Psoas muscle (tissue), 8 donors: ENCODE measurements around the gene UGP2. TPM values are rescaled to one million over a fixed set of nuclear protein-coding genes. Genes with fewer than 3 reads are reported as not detected.

Experiments used
- ATAC-seq, 4 donors: fragments of 200-7000 bp; cut with Tn5 transposase; one replicate each; pipeline ENCODE4 v1.9.1; 2020; ENCODE audit warnings: moderate library complexity in 3 of 4, mild to moderate bottlenecking in 2 of 4
- DNase-seq, 2 donors: peaks; one replicate each; pipeline ENCODE4 v3.0.0-alpha.2; 2020
- H3K27ac ChIP-seq: fragments of 200-600 bp; one replicate; pipeline ENCODE4 v1.8.0; 2022
- H3K27me3 ChIP-seq, 3 donors: fragments of 200-600 bp in 1 of 3; one replicate each; pipeline versions ENCODE4 v1.6.1 to v1.8.0; 2013 to 2022; ENCODE audit warnings: low read length in 2 of 3, mild to moderate bottlenecking in 2 of 3, moderate library complexity in 1 of 3; ENCODE audit not compliant: insufficient read depth in 3 of 3
- H3K36me3 ChIP-seq, 2 donors: fragments of 200-600 bp in 1 of 2; one replicate each; pipeline versions ENCODE4 v1.6.1 to v1.8.0; 2013 to 2022; ENCODE audit warnings: low read depth in 1 of 2, mild to moderate bottlenecking in 1 of 2, moderate library complexity in 1 of 2; ENCODE audit not compliant: insufficient read depth in 1 of 2
- H3K4me1 ChIP-seq: fragments of 200-600 bp; one replicate; pipeline ENCODE4 v1.8.0; 2022
- H3K4me3 ChIP-seq: fragments of 200-600 bp; one replicate; pipeline ENCODE4 v1.8.0; 2022; ENCODE audit warnings: mild to moderate bottlenecking
- H3K9me3 ChIP-seq: fragments of 200-600 bp; one replicate; pipeline ENCODE4 v1.8.0; 2022
- WGBS, 3 donors: extraction: QIAGEN DNeasy Blood & Tissue Kit; methylation state at CpG; one replicate each; pipeline versions ENCODE4 v1.1.6 to v1.1.7; 2013; 5-methylcytosine and 5-hydroxymethylcytosine counted together
- intact Hi-C, 2 donors: fragments of 100-400 bp; cut with DNase I; formaldehyde crosslinking; loops; one replicate each; pipeline versions ENCODE4 v1.11.0 to v1.14.2; 2022
- polyA plus RNA-seq, 3 donors: library from polyadenylated mRNA; stranded (reverse); fragments of 200-250 nt; gene quantifications; one replicate each; pipeline ENCODE4 v1.2.3, GENCODE V29; 2013
- total RNA-seq, 4 donors: library from RNA; stranded (reverse); fragmentation: NEBNext Ultra II Directional in 2 of 4; extraction: Animal tissue kit (Norgen Biotek cat#: 25700) in 2 of 4; gene quantifications; one replicate each; pipeline versions ENCODE4 v1.2.1 to v1.2.4, GENCODE V29; 2021 to 2023
- TF ChIP-seq, protein P1 (sequence below): fragments of 200-600 bp; IDR thresholded peaks from one replicate; pipeline ENCODE4 v1.8.0; 2022; ENCODE audit warnings: antibody characterized with exemption
- donor health status: healthy with polysubstance abuse.
- donor health status: DM: no; HTN: no; CAD: no; lungs with moderate emphysema.
- donor health status: Bipolar disorder and iron deficiency.
- donor health status: healthy.
- donor health status: DM: yes; HTN: yes; CAD: no.
- donor health status: DM: no; HTN: no; CAD: no.
- donor health status: DM: no; HTN: no; CAD: no.
- donor health status: DM: yes; HTN: yes; CAD: no.

UGP2 gene
- total and polyA plus RNA-seq, 7 donors = 391 to 903 (median 520) TPM

DNA sequence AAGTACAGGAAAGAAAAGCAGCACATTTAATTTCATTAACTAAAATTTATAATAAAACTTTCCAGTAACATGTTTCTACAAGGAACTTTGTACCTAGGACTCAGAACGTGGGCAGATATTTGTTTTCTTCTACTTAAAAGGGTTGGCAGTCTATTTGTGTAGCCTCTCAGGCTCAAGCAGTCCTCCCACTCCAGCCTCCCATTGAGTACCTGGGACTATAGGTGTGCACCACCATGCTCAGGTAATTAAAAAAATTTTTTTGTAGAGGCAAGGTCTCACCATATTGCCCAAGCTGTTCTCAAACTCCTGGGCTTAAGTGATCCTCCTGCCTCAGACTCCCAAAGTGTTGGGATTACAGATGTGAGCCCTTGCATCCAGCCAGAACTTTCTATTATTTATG lies 36.8 kb downstream of the UGP2 start:
- Histone ChIP-seq H3K27me3 (no peaks in the 10 kb centered on the region), H3K4me1 (peaks cover 27% of the 10 kb centered on the region), H3K4me3 (no peak overlapping the region), H3K36me3 (peaks cover 2 to 36% of the 10 kb centered on the region in 2 donors), H3K27ac (no peak overlapping the region), H3K9me3 (no peaks in the 10 kb centered on the region)
- TF ChIP-seq, protein P1, sequence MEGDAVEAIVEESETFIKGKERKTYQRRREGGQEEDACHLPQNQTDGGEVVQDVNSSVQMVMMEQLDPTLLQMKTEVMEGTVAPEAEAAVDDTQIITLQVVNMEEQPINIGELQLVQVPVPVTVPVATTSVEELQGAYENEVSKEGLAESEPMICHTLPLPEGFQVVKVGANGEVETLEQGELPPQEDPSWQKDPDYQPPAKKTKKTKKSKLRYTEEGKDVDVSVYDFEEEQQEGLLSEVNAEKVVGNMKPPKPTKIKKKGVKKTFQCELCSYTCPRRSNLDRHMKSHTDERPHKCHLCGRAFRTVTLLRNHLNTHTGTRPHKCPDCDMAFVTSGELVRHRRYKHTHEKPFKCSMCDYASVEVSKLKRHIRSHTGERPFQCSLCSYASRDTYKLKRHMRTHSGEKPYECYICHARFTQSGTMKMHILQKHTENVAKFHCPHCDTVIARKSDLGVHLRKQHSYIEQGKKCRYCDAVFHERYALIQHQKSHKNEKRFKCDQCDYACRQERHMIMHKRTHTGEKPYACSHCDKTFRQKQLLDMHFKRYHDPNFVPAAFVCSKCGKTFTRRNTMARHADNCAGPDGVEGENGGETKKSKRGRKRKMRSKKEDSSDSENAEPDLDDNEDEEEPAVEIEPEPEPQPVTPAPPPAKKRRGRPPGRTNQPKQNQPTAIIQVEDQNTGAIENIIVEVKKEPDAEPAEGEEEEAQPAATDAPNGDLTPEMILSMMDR = no peak
- WGBS, 3 donors = 90 to 95% (median 91%) methylated on average over 1 of the region's 1 CpG
- intact Hi-C loops = no loop called here
- DNase-seq = no peak
- no peak for ATAC-seq

DNA sequence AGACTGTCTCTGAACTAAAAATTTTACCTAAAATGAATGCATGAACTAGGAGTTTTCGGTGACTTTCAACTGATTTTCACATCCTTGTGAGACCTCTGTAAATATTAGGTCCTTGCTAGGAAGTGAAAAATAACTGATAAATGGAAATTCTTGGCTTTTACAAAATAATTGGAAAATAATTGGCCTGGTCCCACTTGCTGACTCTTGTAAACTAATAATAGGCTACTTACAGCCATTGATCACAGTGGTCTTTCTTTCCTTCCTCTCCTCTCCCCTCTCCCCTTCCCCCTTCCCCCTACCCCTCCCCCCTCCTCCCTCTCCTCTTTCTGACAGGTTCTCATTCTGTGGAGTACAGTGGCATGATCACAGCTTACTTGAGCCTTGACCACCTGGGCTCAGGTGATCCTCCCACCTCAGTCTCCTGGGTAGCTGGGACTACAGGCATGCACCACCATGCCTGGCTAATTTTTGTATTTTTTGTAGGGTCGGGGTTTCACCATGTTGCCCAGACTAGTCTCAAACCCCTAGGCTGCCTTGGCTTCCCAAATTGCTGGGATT lies 38.3 kb downstream of the UGP2 start:
- peaks cover 14% of the 10 kb centered on the region for H3K4me1 ChIP-seq
- no peak for DNase-seq
- intact Hi-C loops = loop anchor here in 1 of 2 donors (10.0 kb wide), 1 partner anchor 185 kb away; no protein-coding TSS in a partner anchor
- H3K4me3 ChIP-seq = no peak overlapping the region
- TF ChIP-seq, protein P1 = no peak
- 78 to 90% (median 89%) methylated on average over 2 of the region's 2 CpGs for WGBS, 3 donors
- peaks cover 0 to 50% of the 10 kb centered on the region in 2 donors for H3K36me3 ChIP-seq
- no peaks in the 10 kb centered on the region for H3K9me3 ChIP-seq
- H3K27me3 ChIP-seq = no peaks in the 10 kb centered on the region
- ATAC-seq = no peak
- no peak overlapping the region for H3K27ac ChIP-seq

DNA sequence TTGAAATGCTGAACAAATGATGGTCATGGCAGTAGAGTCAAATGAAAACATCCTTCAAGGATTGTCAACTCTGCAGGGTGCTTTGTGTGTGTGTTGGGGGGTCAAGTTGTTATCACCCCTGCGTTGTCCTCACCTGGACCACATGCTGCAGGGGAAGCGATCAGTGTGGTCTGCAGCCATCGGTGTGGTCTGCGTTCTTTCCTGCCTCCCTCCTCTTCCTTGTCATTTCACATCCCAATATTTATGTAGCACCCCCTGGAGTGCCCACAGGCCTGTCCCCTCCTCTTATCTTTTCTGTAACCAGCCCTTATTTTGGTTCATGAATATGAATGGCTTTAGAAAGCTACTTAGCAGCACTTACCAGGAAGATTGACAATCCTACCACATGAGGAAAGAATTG lies 38.9 kb downstream of the UGP2 start:
- DNase-seq (no peak), ATAC-seq (no peak)
- Histone ChIP-seq H3K4me3 (no peak overlapping the region), H3K9me3 (no peaks in the 10 kb centered on the region), H3K27ac (no peak overlapping the region), H3K36me3 (peaks cover 0 to 56% of the 10 kb centered on the region in 2 donors), H3K4me1 (peaks cover 7% of the 10 kb centered on the region), H3K27me3 (no peaks in the 10 kb centered on the region)
- WGBS, 3 donors = 67 to 70% (median 67%) methylated on average over 4 of the region's 4 CpGs
- TF ChIP-seq, protein P1 = no peak
- intact Hi-C loops = loop anchor here in 1 of 2 donors (10.0 kb wide), 1 partner anchor 186 kb away; no protein-coding TSS in a partner anchor

DNA sequence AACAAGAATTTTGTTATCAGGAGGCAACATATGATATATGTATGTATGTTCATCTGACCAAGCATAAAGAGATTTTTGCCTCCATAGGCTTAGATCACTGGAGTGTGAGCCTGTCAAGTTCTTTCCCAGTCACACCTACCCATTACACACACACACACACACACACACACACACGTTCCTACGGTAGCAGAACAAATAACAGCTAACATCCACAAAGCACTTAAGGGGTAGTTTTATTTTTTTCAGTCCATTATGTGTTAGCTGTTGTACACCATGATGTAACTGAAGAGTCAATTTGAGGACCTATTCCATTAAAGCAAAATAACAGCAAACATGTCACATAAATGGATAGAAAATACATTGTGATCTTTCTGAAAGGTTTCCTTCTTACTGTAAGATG lies 39.5 kb downstream of the UGP2 start:
- intact Hi-C loops = loop anchor here in 1 of 2 donors (10.0 kb wide), 1 partner anchor 186 kb away; no protein-coding TSS in a partner anchor
- TF ChIP-seq, protein P1 = no peak
- H3K36me3 ChIP-seq = peaks cover 0 to 62% of the 10 kb centered on the region in 2 donors
- no peaks in the 10 kb centered on the region for H3K27me3 ChIP-seq
- 66 to 79% (median 76%) methylated on average over 2 of the region's 2 CpGs for WGBS, 3 donors
- H3K4me1 ChIP-seq = peaks cover 3% of the 10 kb centered on the region
- H3K27ac ChIP-seq = no peak overlapping the region
- no peak overlapping the region for H3K4me3 ChIP-seq
- ATAC-seq = no peak
- no peak for DNase-seq
- no peaks in the 10 kb centered on the region for H3K9me3 ChIP-seq
